Activated naive CD4-positive, alpha-beta T cell treated with anti-CD3 and anti-CD28 coated beads, Interleukin-2, amount 10 ng/mL, durations not matched to agents 7 days and 5 days (primary cell): Measurements from ENCODE around the gene RNF25.

ENCODE experiments used
- CTCF ChIA-PET: fragments of 350-600 bp; sonication (Branson Sonifier 250); formaldehyde crosslinking; loops from one replicate; lab custom pipeline; 2021; ENCODE audit warnings: antibody characterized with exemption; lab: Charles Lee
- DNase-seq: peaks from one replicate; pipeline ENCODE4 v3.0.0-alpha.2; 2020
- H3K27ac Mint-ChIP-seq: one replicate; pipeline ENCODE4 v1.8.0; 2021; ENCODE audit warnings: mild to moderate bottlenecking, moderate library complexity, mixed read lengths
- H3K27me3 Mint-ChIP-seq: one replicate; pipeline ENCODE4 v1.8.0; 2021; ENCODE audit warnings: mild to moderate bottlenecking, mixed read lengths
- H3K36me3 Mint-ChIP-seq: one replicate; pipeline ENCODE4 v1.8.0; 2021; ENCODE audit warnings: mixed read lengths
- H3K4me1 Mint-ChIP-seq: one replicate; pipeline ENCODE4 v1.8.0; 2021; ENCODE audit warnings: mixed read lengths
- H3K4me3 Mint-ChIP-seq: one replicate; pipeline ENCODE4 v1.8.0; 2021; ENCODE audit warnings: mild to moderate bottlenecking, moderate library complexity, mixed read lengths
- H3K9me3 Mint-ChIP-seq: one replicate; pipeline ENCODE4 v1.8.0; 2021; ENCODE audit warnings: mixed read lengths

Gene RNF25, protein sequence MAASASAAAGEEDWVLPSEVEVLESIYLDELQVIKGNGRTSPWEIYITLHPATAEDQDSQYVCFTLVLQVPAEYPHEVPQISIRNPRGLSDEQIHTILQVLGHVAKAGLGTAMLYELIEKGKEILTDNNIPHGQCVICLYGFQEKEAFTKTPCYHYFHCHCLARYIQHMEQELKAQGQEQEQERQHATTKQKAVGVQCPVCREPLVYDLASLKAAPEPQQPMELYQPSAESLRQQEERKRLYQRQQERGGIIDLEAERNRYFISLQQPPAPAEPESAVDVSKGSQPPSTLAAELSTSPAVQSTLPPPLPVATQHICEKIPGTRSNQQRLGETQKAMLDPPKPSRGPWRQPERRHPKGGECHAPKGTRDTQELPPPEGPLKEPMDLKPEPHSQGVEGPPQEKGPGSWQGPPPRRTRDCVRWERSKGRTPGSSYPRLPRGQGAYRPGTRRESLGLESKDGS

DNA sequence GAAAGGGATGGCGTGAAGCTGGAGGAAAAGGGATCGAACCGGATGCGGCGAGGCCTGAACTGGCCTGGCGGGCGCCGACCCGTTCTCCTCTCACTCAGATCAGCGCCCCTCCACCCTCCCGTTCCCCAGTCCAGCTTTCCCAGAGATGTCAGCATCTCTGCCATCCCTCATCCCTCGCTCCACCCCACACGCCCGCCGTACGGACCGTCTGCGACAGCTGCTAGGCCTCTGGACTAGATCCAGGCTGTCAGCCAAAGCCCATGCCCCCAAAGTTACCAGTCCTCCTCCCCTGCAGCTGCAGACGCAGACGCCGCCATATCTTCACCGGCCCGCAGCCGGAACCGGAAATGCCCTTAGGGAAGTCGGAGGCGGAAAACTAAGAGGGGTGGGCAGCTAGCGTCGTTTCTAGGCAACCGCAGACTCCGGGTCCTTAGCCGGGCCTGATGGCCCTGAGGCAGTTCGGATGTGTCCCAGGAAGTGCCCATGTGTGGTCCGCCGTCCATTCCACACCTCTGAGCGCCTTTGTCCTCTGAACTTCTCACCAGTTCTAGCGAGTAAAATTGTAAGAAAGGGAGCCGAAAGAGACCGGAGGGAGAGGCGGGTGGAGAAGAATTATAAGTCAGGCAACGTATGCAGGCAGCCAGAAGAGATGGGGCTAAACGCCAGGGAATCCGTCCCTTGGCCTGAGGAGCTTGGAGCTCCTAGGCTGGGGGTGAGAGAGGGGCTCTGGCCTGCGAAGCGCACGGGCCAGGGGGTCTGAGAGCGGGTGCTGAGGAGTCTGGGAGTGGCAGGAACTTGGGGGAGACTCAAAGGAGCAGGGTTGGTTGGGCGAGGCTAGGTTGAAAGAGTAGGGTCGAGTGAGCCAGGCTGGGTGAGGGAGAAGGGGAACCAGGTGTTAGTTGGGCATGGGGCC, at the start of gene RNF25, which contains the start of gene STK36:
RNF25 (minus strand) TSS at position 349 of the 913 bp plus-strand sequence; CDS start at position 317, 32 bp downstream.
STK36 (plus strand) TSS at position 433 of the 913 bp plus-strand sequence. CDS start 744 bp downstream, outside the sequence.
- peaks cover 6% of the 10 kb centered on the region for H3K27me3 Mint-ChIP-seq
- peak within 1 kb of the TSS; percentile 80 for H3K27ac Mint-ChIP-seq

DNA sequence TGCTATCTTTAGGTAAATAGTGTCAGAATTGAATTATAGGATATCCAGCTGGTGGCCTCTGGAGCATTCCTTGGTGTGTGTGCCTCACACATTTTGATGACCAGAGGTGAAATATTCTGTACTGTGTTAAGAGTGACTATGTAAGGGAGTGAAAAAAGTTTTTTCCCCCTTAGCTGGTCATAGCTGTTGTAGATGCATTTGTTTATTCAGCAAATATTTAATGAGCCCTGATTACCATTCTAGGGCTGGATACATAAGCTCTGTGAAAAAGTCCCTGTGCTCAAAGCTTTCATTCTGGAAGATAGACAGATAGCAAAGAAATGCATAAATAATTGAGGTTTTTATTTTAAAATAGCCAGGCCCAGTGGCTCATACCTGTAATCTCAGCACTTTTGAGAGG, 49.7 kb upstream of the RNF25 start:
- peaks cover 8% of the 10 kb centered on the region for H3K9me3 Mint-ChIP-seq
- peaks cover 14% of the 10 kb centered on the region for H3K36me3 Mint-ChIP-seq
- H3K27me3 Mint-ChIP-seq, result no peaks in the 10 kb centered on the region
- no peak overlapping the region for H3K4me3 Mint-ChIP-seq
- DNase-seq, result no peak
- H3K27ac Mint-ChIP-seq, result no peak overlapping the region
- peaks cover 3% of the 10 kb centered on the region for H3K4me1 Mint-ChIP-seq
- CTCF ChIA-PET, result interaction anchor here (1.3 to 2.9 kb wide), 2 partner anchors 10 to 126 kb away, joined by 4 to 13 read pairs; partner anchors contain the start of gene TTLL4

More for the DNA sequence above, at the start of gene RNF25, which contains the start of gene STK36:
- Mint-ChIP-seq H3K36me3 (peaks cover 17% of the 10 kb centered on the region), H3K4me1 (peaks cover 24% of the 10 kb centered on the region), H3K4me3 (peak within 1 kb of the TSS; percentile 96), H3K9me3 (no peaks in the 10 kb centered on the region)
- peak; percentile 90 for DNase-seq
- CTCF ChIA-PET, result interaction anchor here (0.9 to 3.1 kb wide), 5 partner anchors 14 to 176 kb away, joined by 3 to 14 read pairs (median 3); partner anchors contain the start of genes BCS1L, TTLL4 and ZNF142

DNA sequence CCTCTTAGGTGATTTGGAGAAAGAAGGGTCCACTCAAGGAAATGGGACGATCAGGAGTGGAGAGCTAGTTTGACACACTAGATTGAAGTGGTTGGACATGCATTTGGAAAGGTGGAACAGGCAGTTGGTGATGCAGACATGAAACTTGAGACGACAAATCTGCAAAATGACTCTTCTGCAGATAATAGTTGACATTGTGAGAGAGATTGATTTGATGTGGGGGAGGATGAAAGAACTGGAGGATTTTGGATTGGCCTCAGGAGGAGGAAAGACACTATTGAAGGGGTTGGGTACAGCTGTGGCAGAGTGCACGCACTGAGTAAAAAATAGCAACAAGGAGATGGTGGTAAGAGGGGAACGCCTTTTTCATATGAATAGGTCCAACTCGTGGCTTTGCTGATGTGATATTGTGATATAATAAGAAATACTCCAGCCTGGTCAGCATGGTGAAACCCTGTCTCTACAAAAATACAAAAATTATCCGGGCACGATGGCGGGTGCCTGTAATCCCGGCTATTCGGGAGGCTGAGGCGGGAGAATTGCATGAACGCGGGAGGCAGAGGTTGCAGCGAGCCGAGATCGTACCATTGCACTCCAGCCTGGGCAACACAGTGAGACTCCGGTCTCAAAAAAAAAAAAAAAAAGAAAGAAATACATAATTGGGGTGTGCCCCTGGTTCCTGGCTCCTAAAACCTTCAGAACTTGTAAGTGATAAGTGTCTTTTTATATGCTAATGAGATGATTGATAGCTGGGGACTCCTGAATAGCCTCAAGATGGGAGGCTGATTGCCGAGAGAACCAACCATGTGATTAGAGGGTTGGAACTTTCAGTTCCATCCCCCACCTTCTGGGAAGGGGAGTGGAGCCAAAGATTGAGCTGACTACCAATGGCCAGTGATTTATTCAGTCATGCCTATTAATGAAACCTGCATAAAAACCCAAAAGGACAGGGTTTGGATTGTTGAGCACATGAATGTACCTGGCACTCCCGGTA, 48.5 kb upstream of the RNF25 start:
- H3K36me3 Mint-ChIP-seq, result peaks cover 11% of the 10 kb centered on the region
- no peak for DNase-seq
- CTCF ChIA-PET, result interaction anchor here (1.3 to 2.9 kb wide), 2 partner anchors 9 to 127 kb away, joined by 4 to 13 read pairs; partner anchors contain the start of gene TTLL4
- peaks cover 3% of the 10 kb centered on the region for H3K4me1 Mint-ChIP-seq
- no peak overlapping the region for H3K27ac Mint-ChIP-seq
- no peaks in the 10 kb centered on the region for H3K27me3 Mint-ChIP-seq
- no peaks in the 10 kb centered on the region for H3K9me3 Mint-ChIP-seq
- H3K4me3 Mint-ChIP-seq, result no peak overlapping the region

DNA sequence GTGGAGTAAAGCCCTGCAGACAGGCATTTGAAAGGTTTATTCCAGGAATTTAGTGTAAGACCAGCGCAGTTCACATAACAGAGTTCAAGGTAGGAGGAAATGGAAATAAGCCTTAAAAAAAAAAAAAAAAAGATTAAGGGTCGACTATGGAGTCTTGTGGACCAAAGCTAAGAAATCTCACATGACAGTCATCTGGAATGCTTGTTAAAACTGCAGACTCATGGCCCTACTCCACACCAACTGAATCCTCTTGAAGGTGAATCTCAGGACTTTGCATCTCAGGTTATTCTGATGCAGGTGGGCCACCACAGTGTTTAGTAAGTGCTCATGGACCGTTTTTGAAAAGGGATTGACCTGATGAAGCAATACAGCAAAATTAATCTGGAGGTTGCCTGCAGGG, 47.7 kb upstream of the RNF25 start:
- Mint-ChIP-seq H3K27ac (peak overlapping the region; percentile 8), H3K9me3 (no peaks in the 10 kb centered on the region), H3K27me3 (no peaks in the 10 kb centered on the region), H3K4me3 (no peak overlapping the region), H3K36me3 (peaks cover 11% of the 10 kb centered on the region), H3K4me1 (peaks cover 3% of the 10 kb centered on the region)
- no peak for DNase-seq
- CTCF ChIA-PET, result interaction anchor here (1.1 kb wide), 1 partner anchor 9 kb away, joined by 6 read pairs; the partner anchor contains the start of gene TTLL4

DNA sequence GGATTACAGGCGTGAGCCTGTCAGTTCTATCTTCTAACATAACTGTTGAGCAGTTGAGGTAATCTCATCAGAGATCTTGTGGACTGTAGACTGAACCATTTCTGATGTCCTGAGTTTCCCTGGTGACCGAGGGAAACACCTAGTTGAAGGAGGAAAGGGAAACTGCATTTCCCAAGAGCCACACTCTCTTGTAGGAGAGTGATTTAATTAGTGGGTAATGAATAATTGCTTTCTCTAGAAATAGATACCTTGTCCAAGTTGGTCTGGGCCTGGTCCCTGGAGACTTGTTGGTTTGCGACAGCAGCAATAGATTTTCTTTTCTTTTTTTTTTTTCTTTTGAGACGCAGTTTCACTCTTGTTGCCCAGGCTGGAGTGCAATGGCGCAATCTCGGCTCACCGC, 46.3 kb upstream of the RNF25 start:
- Mint-ChIP-seq H3K4me1 (peaks cover 10% of the 10 kb centered on the region), H3K9me3 (no peaks in the 10 kb centered on the region), H3K27me3 (no peaks in the 10 kb centered on the region), H3K4me3 (no peak overlapping the region), H3K27ac (no peak overlapping the region), H3K36me3 (peaks cover 9% of the 10 kb centered on the region)
- DNase-seq, result no peak
- CTCF ChIA-PET, result interaction anchor here (1.0 kb wide), 1 partner anchor 129 kb away, joined by 3 read pairs; no protein-coding TSS in a partner anchor

DNA sequence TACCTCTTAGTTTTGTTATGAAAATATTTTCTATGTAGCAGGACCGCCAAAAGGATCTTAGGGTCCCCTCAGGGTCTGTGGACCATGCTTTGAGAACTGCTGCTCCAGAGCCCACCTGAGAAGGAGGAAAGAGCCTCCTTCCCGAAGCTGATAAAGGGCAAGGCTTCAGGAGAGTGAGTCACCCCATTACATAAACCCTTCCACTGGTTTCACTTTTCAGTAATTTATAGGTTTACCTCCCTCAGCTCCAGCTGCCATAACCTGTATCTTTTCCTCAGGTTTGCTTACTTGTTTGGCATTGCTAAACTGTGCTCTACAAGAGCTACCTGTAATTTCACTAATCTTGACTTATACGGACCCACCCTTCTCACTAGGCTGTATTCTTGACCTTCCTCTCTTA, 45.5 kb upstream of the RNF25 start:
- no peaks in the 10 kb centered on the region for H3K9me3 Mint-ChIP-seq

DNA sequence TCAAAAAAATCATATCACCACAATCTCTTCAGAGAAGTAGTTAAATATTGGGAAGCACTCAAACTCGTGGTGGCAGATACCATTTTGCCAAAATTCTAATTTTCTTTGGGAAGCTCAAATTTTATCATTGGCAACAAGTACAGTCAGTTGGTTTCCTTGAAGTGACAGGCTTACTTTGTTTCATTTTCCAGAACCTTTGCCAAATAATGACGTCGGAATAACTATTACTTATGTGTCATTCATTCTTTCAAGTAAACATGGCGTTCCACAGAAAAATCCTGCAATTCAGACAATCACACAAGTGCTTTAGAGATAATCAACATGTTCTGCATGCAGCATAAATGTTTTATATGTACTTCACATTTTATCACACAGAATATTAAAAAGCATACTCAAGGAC, 44.3 kb upstream of the RNF25 start:
- no peak for DNase-seq
- CTCF ChIA-PET, result interaction anchor here (0.6 to 1.2 kb wide), 2 partner anchors 131 to 180 kb away, joined by 4 to 5 read pairs; no protein-coding TSS in a partner anchor
- H3K27me3 Mint-ChIP-seq, result no peaks in the 10 kb centered on the region
- peaks cover 9% of the 10 kb centered on the region for H3K36me3 Mint-ChIP-seq
- no peak overlapping the region for H3K4me3 Mint-ChIP-seq
- H3K27ac Mint-ChIP-seq, result no peak overlapping the region
- peaks cover 21% of the 10 kb centered on the region for H3K4me1 Mint-ChIP-seq
- no peaks in the 10 kb centered on the region for H3K9me3 Mint-ChIP-seq

More for the DNA sequence above, 45.5 kb upstream of the RNF25 start:
- H3K27ac Mint-ChIP-seq, result no peak overlapping the region
- CTCF ChIA-PET, result interaction anchor here (1.0 kb wide), 1 partner anchor 130 kb away, joined by 3 read pairs; no protein-coding TSS in a partner anchor
- H3K4me1 Mint-ChIP-seq, result peaks cover 10% of the 10 kb centered on the region
- no peak overlapping the region for H3K4me3 Mint-ChIP-seq
- DNase-seq, result no peak
- no peaks in the 10 kb centered on the region for H3K27me3 Mint-ChIP-seq
- H3K36me3 Mint-ChIP-seq, result peaks cover 9% of the 10 kb centered on the region

DNA sequence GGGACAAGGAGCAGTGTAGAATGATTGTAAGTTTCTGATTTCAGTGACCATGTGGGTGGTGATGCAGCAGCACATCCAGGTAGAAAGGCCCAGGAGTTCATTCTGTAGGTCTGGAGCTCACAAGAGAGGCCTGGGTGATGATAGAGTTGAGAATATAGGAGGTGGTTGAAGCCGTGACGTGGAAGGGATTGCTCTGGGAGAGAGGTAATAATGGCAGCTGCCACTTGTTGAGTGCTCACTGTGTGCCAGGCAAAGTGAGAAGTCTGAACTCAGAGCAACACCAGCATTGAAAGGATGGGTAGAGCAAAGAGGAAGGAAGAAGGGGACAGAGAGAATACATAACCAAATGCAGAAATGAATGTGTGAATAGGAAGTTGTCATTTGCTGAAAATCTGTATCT, 42.1 kb upstream of the RNF25 start:
- DNase-seq, result no peak
- Mint-ChIP-seq H3K27me3 (peaks cover 4% of the 10 kb centered on the region), H3K27ac (no peak overlapping the region), H3K9me3 (no peaks in the 10 kb centered on the region), H3K4me3 (no peak overlapping the region), H3K4me1 (peaks cover 24% of the 10 kb centered on the region), H3K36me3 (peaks cover 4% of the 10 kb centered on the region)
- CTCF ChIA-PET, result interaction anchor here (1.1 kb wide), 1 partner anchor 638 kb away, joined by 3 read pairs; no protein-coding TSS in a partner anchor

DNA sequence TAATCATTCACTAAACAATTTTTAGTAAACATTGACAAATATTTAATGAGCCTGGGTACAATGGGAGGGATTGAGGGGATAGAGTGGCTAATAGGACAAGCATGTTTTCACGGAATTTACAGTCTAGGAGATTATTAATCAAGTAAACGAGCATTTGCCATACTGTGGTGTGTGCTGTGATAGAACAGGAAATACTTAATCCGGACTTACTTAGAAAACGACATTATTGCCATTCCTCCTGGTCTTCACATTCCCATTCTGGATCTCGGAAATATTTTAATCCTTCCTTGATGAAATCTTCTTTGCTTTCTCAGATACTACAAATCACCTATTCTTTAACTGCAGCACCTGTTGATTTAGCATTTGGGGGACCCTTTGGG, 39.7 kb upstream of the RNF25 start:
- H3K4me1 Mint-ChIP-seq, result peaks cover 29% of the 10 kb centered on the region
- DNase-seq, result no peak
- H3K27me3 Mint-ChIP-seq, result peaks cover 15% of the 10 kb centered on the region
- peaks cover 3% of the 10 kb centered on the region for H3K36me3 Mint-ChIP-seq
- no peaks in the 10 kb centered on the region for H3K9me3 Mint-ChIP-seq
- CTCF ChIA-PET, result interaction anchor here (1.1 to 2.3 kb wide), 7 partner anchors 10 to 136 kb away, joined by 3 to 9 read pairs (median 5); partner anchors contain the start of genes RNF25 and STK36
- peak overlapping the region; percentile 84 for H3K27ac Mint-ChIP-seq
- peak overlapping the region; percentile 99 for H3K4me3 Mint-ChIP-seq

DNA sequence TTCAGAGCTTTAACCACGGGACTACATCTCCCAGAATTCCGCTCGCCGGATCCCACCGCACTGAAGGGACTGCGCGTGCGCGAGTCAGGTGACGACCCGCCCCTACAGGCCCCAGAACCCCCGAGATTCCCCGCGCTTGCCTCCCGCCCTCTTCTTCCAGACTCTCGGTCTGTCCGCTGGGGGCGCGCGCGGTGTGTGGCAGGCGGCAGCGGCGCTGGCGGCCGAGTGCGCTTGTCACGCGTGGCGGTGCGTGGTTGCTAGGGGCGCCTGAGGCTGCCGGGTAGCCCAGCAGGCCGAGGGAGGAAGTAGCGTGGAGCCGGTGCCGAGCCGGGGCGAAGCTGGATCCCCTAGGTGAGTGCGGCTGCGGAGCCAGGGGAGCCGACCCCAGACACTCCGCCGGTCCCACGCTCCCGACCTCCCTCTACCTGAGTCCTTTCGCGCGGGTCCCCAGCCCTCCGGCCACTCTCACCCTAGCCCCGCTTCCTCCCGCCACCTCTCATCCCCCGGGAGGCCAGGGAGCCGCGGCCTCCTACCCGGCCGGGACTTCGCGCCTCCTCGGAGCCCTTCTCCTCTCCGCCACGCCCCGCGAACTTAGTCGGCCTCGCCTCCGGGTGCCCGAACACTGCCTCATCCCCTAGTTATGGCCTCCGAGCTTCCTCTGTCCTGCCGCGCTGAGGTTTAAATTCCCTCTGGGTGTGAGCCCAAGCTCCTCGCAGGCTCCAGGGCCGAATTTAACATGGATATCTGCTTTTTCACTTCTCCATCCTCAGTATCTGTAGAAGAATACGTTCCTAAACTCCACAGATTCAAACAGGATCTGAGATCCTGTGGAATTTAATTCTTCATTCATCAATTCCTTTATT, 39.1 kb upstream of the RNF25 start, which contains the start of gene TTLL4:
TTLL4 (plus strand) TSS at position 149 of the 863 bp plus-strand sequence. CDS start 26,842 bp downstream, outside the sequence.
- peaks cover 2% of the 10 kb centered on the region for H3K36me3 Mint-ChIP-seq
- H3K27me3 Mint-ChIP-seq, result peaks cover 18% of the 10 kb centered on the region
- CTCF ChIA-PET, result interaction anchor here (0.6 to 2.3 kb wide), 15 partner anchors 8 to 139 kb away, joined by 3 to 9 read pairs (median 4); partner anchors contain the start of genes BCS1L, RNF25, STK36 and ZNF142
- peak; percentile 99 for DNase-seq
- H3K9me3 Mint-ChIP-seq, result no peaks in the 10 kb centered on the region
- peaks cover 29% of the 10 kb centered on the region for H3K4me1 Mint-ChIP-seq
- H3K4me3 Mint-ChIP-seq, result peak within 1 kb of the TSS; percentile 99
- H3K27ac Mint-ChIP-seq, result peak within 1 kb of the TSS; percentile 84

DNA sequence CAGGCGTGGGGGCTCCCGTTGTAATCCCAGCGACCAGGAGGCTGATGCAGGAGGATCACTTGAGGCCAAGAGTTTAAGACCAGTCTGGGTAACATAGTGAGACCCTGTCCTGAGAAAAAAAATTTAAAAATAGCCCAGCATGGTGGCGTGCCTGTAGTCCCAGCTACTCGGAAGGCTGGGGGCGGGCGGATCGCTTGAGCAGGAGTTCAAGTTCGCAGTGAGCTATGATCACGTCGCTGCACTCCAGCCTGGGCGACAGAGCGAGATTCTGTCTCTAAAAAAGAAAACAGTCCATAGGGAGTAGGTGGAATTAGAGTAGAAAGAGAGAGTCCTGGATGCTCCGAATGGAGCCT, 38.5 kb upstream of the RNF25 start:
- CTCF ChIA-PET, result interaction anchor here (0.6 to 2.3 kb wide), 13 partner anchors 8 to 140 kb away, joined by 3 to 9 read pairs (median 4); partner anchors contain the start of genes BCS1L, RNF25, STK36 and ZNF142
- H3K36me3 Mint-ChIP-seq, result no peaks in the 10 kb centered on the region
- H3K4me1 Mint-ChIP-seq, result peaks cover 29% of the 10 kb centered on the region
- DNase-seq, result no peak
- no peaks in the 10 kb centered on the region for H3K9me3 Mint-ChIP-seq
- H3K27me3 Mint-ChIP-seq, result peaks cover 18% of the 10 kb centered on the region
- no peak overlapping the region for H3K27ac Mint-ChIP-seq
- H3K4me3 Mint-ChIP-seq, result peak overlapping the region; percentile 99
